NB4 (cell line): ENCODE data around the gene NTN4.

ENCODE experiments used
- CTCF ChIP-seq: IDR thresholded peaks from one replicate; pipeline ENCODE4 v1.5.1; 2012; ENCODE audit warnings: low read depth, low read length
- MAX ChIP-seq: IDR thresholded peaks from 2 replicates; pipeline ENCODE4 v1.6.1; 2011; ENCODE audit warnings: low read depth, low read length
- POLR2A ChIP-seq: IDR thresholded peaks from 2 replicates; pipeline ENCODE4 v1.6.1; 2011; ENCODE audit warnings: mild to moderate bottlenecking; ENCODE audit not compliant: insufficient read length; ENCODE audit errors: extremely low read depth

- TF ChIP-seq MAX: no peak
- peak; percentile 7 for TF ChIP-seq CTCF
- TF ChIP-seq POLR2A: no peak
These were observed 69.2 kb downstream of the NTN4 start for GRCh38 chr12:95721320-95721719.
